ENCODE measurements around the gene BRAF.

GRCh38 chr7:140672382-140673062, 252.2 kb downstream of the BRAF start, which contains the start of gene ADCK2:
- TF ChIP-seq CTCF (IDR thresholded peaks at IDR 0.05) (no peak), POLR2AphosphoS5 (IDR thresholded peaks at IDR 0.05) (peak in 1 of 2 donors; percentile 1), POLR2A (IDR thresholded peaks at IDR 0.05; ENCODE audit: low read depth) (no peak)
